HG02970 (cell line): ENCODE data around the gene CLHC1.
"Not testable (repeated sequence)": the region's sequence is repeated elsewhere in the genome, so short reads cannot be mapped to it uniquely, and the experiment has no call there.

Experiments used
- ATAC-seq: cut with Tn5 transposase; IDR thresholded peaks from one replicate; pipeline ENCODE4 v1.9.1; 2021; ENCODE audit warnings: mild to moderate bottlenecking, moderate library complexity, moderate number of reproducible peaks; ENCODE audit not compliant: unreplicated experiment, low FRiP score

Gene CLHC1

DNA sequence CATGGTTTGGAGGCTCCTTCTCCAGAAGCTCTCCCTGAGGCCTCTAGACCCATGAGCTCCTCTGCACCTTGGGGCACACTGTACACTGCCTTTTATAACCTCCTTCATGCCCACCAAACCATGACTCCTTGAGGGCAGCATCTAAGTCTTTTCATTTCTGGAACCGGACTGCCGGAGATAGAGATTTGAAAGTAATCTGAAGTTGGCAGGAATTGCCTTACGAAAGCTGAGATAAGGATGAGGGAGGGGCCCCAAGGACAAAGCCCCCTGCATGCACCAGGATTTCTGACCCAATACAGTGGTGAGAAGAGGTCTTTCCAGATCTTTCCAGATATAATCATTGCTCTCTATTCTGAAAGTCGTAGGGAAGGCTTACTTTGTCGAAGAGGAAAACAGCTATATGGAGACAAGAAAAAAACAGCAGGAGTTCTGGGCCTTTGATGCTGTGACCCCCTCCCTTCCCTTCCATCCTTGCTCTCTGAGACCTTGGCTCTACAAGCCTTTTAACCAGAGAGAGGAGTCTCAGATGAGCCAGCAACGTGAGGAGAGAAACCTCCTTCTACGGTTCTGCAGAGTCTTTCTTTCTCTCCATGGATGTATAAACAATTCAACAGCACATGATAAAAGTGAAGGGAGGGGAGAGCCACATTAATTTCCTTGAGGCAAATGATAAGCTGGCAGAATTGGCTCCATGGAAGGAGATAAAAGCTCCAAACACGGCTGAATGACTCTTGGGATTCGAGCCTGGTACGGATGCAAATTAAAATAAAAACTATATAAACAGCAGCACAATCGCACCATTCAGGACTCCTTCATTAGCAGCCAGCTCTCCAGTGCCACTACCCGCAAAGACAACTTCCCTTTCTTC lies 93.8 kb downstream of the CLHC1 start:
- ATAC-seq: no peak

DNA sequence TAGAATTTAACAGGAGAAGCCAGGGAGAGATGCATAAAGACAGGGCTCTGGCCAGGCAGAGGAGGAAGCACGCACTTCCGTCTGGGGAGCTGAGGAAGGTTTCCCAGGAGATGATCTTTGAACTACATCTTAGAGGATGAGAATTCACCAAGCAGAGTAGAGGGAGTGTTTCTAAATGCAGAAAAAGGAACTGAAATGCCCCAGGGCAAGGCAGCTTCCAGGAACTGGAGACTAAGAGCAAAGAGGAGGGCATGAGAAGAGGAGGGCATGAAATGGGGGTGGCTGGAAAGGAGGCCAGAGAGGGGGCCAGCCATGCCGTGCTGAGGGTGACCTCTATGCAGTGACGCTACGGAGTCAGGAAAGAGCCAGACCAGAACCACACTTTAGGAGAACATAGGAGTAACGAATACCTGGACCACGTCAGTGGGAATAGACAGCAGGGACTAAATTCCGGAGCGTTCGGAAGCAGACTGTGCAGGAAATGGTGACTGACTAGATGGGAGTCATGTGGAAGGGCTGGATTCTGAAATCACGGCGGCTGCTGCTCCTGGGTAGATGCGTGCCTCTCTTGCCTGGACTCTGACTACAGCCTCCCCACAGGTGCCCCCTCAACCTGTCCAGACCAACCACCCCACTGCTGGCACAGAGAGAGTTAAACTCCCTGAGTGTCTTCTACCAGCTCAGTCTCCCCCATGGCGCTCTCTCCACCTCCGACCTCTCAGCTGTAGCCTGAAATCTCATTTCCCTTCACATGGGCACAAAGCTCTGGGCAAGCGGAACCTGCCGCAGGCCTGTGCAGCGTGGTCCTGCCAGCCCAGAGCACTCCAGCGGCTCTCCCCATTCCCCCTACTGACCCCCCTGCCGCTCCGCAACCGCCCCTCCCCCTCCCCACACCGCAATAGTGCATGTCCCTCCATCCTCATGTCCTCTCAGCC lies 94.8 kb downstream of the CLHC1 start:
- no peak for ATAC-seq

DNA sequence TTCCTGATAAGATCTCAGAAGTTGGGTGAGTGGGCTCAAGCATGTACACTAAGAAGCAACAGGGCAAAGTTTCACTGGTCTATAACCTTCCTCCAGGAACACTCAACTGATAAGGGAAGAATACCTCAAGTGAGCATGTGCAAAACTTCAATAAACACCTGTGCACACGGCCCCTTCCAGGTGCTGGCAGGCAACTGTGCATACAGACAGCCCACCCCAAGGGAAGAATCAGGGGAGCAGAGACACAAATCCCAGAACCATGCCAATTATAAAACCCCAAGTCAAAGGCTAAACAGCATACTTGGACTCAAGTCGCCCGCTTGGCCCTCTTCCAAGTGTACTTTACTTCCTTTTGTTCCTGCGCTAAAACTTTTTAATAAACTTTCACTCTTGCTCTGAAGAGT lies 96.0 kb downstream of the CLHC1 start:
- no peak for ATAC-seq

DNA sequence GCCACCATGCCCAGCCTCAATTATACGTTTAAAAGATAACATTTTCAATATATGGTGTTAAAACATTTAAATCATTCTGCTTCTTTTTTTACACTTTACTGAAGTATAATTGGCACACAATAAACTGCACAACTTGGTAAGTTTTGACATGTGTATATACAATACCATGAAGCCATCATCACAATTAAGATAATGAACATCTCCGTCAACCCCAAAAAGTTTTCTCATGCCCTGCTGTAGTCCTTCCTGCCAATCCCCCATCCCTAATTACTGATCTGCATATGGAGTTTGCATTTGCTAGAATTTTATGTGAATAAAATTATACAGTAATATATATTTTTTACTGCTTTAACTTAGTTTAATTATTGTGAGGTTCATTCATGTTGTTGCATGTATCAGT lies 96.6 kb downstream of the CLHC1 start:
- ATAC-seq: no peak

DNA sequence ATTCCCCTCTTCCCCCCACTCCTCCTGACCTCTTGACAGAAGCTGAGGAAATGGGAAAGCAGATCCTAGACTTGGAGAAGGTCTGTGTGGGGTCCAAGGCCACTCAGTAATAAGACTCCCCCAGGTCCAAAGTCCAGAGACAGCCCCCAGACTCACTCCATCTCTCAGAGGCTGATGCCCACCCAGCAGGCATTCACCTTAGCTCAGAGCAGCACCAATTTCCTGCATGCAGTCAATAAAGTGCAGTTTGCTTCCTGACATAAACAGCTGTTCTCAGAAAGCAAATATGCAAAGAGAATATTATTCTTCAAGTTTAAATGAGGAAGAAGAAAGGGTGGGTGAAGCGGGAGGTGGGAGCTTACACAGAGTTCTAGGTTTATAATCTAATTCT lies 97.8 kb downstream of the CLHC1 start:
- ATAC-seq: no peak

DNA sequence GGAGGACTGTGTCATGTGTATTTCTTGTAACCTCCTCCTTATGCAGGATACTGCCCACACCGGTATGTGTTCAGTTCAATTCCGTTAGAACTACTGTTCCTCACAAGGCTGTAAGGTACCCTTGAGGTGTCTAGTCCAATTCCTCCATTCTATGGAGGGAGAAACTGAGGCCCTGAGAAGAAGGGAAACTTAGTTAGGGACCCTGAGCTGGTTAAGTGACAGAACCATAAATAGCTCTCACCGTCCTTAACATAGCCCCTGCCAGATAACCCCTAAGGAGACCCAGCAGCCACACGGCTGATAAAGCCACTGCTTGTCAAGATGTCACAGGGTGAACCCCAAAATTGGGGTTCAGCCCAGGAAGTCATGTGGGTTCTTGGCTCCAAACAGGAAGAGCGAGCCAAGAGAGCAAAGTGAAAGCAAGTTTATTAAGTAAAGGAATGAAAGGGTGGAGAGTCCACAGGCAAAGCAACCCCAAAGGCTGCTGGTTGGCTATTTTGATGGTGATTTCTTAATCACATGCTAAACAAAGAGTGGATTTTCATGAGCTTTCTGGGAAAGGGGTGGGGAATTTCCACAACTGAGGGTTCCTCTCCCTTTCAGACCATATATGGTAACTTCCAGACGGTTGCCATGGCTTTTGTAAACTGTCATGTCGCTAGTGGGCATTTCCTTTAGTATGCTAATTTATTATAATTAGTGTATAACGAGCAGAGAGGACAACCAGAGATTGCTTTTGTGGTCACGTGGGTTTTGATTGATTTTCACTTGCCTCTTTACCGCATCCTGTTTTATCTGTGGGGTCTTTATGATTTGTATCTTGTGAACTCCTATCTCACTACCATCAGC lies 98.4 kb downstream of the CLHC1 start:
- peak; percentile 68 for ATAC-seq

DNA sequence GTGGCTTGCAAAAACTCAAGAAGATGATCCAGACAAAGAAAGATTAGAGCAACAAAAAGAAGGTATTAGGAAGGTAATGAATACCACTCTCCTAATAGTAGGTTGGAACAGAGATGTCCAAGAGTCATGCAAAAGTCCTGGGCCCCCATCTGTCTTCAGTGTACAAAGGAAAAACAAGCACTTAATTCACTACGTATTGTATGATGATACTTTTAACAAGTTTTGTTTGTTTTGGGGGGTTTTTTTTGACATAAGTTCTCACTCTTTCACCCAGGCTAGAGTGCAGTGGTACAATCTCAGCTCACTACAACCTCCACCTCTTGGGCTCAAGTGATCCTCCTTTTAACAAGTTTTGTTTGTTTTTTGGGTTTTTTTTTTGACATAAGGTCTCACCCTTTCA lies 101.2 kb downstream of the CLHC1 start:
- no peak for ATAC-seq

DNA sequence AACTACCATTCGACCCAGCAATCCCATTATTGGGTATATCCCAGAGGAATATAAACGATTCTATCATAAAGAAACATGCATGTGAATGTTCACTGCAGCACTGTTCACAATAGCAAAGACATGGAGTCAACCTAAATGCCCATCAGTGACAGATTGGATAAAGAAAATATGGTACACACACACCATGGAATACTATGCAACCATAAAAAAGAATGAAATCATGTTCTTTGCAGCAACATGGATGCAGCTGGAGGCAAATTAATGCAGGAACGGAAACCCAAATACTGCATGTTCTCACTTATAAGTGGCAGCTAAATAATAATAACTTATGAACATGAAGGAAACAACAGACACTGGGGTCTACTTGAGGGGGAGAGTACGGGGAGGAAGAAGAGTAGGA lies 105.5 kb downstream of the CLHC1 start:
- ATAC-seq: not testable (repeated sequence)
